IPS-11a (cell line): ENCODE measurements around the gene EHHADH.
A peak's percentile ranks its signal among the peaks of the same experiment; 100 is the strongest.

Experiments used
- H3K4me3 ChIP-seq: one replicate; pipeline ENCODE4 v1.5.1; 2013; ENCODE audit warnings: low read depth, low read length, control low read depth

Gene EHHADH

GRCh38 chr3:185199671-185200070 is 54.2 kb downstream of the EHHADH start:
- H3K4me3 ChIP-seq: no peak overlapping the region

DNA sequence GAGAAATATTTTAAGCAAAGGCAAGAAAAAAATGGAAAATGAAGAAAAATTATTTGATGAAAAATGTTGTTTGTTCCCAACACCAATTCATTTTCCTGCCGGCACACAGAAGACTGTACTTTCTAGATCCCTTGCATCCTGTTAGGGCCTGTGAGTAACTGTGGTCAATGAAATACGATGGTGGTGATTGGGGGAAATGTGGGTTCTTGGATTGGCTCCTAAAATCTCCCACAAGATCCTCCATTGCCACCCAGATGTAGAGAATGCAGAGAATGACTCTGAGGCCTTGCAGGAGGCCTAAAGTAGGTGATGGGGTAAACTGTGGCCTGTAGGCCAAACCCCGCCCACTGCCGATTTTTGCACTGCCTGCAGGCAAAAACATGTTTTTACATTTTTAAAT is 54.6 kb downstream of the EHHADH start:
- no peak overlapping the region for H3K4me3 ChIP-seq

DNA sequence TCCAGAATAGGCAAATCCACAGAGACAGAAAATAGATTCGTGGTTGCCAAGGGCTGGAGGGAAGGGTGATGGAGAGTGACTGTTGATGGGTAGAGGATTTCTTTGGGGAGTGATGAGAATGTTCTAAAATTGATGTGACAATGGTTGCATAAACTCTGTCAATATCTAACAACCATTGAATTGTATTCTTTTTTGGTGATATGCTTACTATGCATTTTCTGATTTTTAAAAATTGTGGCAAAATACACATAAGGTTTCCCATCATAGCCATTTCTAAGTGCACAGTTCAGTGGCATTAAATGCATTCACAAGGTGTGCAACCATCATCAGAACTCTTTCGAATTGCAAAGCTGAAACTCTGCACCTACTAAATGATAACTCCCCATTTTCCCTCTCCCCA is 56.8 kb downstream of the EHHADH start:
- no peak overlapping the region for H3K4me3 ChIP-seq

DNA sequence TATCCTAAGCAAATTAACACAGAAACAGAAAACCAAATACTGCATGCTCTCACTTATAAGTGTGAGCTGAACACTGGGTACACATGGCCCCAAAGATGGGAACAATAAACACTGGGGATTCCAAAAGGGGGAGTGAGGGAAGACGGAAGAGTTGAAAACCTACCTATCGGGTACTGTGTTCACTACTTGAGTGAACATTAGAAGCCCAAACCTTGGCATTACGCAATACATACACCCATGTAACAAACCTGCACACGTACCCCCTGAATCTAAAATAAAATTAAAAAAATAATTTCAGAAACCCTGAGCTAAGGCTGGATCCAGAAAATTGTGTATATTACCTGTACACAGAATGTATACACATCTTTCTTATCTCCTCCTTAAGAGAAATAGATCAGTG is 58.2 kb downstream of the EHHADH start:
- H3K4me3 ChIP-seq: no peak overlapping the region

DNA sequence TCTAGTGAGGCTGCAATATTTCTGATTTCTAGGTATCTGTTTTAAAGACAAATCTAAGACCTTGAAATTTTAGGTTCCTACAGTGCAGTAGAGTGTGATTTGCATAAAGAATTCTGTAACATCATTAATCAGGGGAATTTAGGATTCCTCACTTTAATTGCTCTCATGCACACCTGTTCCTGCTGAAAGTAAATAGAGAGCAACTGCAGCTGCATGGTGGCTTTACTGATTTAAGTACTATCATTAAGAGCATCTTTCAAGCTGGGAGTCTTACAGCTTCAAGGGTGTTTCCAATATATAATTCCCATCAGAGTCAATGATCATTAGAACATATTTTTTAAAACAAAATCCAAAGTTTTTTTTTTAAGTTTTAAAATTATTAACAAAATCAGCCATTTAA is 65.0 kb downstream of the EHHADH start:
- no peak overlapping the region for H3K4me3 ChIP-seq

- H3K4me3 ChIP-seq: no peak overlapping the region
Observed at GRCh38 chr3:185187391-185187790, 66.5 kb downstream of the EHHADH start.

GRCh38 chr3:185176750-185177359 is 77.0 kb downstream of the EHHADH start:
- no peak overlapping the region for H3K4me3 ChIP-seq

- H3K4me3 ChIP-seq: no peak overlapping the region
Observed at GRCh38 chr3:185175370-185175987, 78.4 kb downstream of the EHHADH start.

GRCh38 chr3:185172086-185173049 is 81.5 kb downstream of the EHHADH start:
- no peak overlapping the region for H3K4me3 ChIP-seq

GRCh38 chr3:185164428-185165217 is 89.2 kb downstream of the EHHADH start:
- H3K4me3 ChIP-seq: no peak overlapping the region

DNA sequence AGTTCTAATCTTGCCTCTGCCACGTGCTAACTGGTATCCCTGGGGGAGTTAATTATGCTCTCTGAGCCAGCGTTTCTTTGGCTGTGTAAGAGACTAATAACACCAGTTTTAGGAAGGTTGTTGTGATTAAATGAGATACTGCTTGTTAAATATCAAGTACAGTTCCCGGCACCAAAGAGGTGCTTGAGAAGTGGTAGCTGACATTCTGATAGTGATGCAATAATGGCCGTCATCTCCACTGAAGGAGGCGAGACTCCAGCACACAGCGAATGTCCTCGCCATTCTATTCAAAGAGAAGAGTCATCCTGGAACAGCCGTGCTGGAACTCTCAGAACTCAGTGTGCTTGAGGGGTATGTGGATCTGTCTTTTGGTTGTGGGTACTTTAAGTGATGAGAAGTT is 91.2 kb downstream of the EHHADH start:
- no peak overlapping the region for H3K4me3 ChIP-seq

- H3K4me3 ChIP-seq: no peak overlapping the region
Observed at GRCh38 chr3:185161761-185162160, 92.1 kb downstream of the EHHADH start.

GRCh38 chr3:185157347-185157746 is 96.5 kb downstream of the EHHADH start:
- no peak overlapping the region for H3K4me3 ChIP-seq

DNA sequence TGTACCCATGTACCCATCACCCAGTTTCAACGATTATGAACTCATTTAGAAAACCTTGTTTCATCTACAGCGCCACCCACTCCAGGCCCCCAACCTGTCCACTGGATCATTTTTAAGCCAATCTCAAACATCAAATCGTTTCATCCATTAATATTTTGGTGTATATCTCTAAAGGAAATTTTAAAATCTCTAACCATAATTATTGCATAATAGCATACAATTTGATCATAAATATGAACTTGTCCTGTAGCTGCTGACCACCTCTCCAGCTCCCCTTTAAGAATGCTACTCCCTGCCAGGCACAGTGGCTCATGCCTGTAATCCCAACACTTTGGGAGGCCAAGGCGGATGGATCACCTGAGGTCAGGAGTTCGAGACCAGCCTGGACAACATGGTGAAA is 98.2 kb downstream of the EHHADH start:
- H3K4me3 ChIP-seq: no peak overlapping the region

DNA sequence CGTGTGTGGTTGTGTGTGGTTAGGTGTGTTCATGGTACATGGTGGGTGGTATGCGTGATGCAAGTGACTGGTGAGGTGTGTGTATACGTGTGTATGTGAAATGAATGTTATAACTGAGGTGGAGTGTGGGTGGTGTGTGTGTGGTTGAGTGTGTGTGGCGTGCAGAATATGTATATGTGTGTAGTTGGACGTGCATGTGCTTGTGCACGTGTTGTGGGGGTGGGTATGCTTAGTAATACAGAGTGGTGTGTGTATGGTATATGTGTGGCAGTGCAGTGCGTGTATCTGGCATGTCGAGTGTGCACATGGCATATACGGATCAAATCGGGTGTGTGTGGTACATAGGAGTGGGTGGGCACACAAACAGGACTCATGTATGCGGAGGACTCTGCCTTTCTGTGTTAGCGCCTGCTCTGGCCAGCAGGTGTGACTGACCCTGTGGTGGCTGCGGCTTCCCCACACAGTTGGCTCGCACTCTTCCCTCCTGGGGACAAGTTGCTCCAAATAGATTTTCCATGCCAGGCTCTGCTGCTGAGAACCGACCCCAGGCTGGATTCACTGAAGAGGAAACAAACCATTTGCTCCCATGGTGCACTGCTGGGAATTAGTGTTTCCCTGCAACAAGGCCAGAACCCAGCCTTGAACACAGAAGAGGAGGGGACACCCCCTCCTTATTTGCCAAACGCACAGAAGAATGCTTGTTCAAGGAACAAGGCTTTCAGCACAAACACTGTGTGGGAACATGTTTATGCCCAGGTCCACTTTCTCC is 99.8 kb downstream of the EHHADH start:
- H3K4me3 ChIP-seq: peak overlapping the region; percentile 14

DNA sequence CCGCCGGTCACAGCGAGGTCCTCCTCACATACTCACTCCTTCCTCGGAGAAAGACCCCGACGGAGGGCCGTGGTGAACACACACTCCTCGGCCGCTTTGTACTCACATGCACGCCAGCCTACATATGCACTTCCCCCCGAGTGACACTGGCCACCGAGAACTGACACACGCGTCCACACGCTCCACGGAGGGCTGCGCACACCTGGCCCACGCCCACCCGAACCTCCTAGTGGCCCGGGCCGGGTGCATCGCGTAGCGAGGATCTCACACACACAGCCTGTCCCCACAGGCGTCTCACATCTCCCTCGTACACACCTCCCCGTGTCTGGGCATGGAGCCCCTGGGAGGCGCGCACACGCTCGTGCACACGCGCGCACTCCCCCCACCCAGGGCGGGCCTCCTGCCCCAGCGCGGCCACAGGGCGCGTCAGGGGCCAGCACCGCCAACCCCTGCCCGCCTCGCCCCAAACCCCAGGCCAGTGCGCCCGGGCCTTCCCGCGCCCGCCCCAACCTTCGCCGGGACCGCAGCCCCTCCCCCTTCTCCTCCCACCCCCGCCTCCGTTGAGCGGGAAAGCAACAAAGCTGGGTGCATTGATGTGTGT is 100.6 kb downstream of the EHHADH start:
- H3K4me3 ChIP-seq: peak overlapping the region; percentile 54

DNA sequence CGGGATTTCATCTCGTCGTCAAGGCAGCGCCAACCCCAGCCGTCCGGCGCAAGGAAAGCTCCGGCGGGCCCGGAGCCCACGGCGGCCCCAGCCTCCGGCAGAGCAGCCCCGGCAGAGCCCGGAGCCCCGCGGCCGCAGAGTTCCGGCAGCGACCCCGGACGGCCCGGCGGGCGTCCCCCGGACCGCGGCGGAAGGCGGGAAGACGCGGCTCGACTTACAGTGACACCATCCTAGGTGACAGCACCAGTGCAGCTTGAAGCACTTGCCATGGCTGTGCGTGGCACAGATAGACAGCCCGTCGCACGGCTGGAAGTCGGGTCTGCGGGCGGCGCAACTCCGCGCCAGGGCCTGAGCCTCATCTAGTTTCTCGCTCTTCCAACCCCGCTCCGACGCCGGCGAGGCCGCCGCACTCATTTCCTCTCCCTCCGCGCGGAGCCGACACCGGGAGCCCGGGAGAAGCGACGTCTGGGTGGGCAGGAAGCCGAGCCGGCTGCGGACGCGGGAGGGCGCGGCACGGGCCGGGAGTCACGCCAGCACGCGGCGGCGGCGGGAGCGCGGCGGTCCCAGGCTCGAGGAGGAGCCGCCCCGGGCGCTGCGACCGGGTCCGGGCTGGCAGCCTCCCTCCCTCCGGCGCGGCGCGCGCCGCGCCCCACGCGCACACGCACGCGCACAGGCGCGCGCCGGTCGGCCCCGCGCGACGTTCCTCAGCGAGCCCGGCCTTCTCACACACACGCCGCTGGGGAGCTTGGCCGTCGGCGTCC is 101.3 kb downstream of the EHHADH start, which contains the start of gene C3orf70:
Gene C3orf70, minus strand, starts transcription at position 651 of the 761 bp plus-strand sequence. Its CDS starts 237 bp downstream, at position 414.
- H3K4me3 ChIP-seq: peak within 1 kb of the TSS; percentile 54

- peak overlapping the region; percentile 54 for H3K4me3 ChIP-seq
Observed at GRCh38 chr3:185151964-185152409, 101.9 kb downstream of the EHHADH start.
